Right lobe of liver (tissue), 6 donors: ENCODE data around the gene HLA-DPA1. TPM values are rescaled to one million over a fixed set of nuclear protein-coding genes. Genes with fewer than 3 reads are reported as not detected.

Source experiments
- ATAC-seq, 4 donors: fragments of 200-7000 bp; cut with Tn5 transposase; one replicate each; pipeline ENCODE4 v1.9.1; 2020; ENCODE audit warnings: mild to moderate bottlenecking in 4 of 4, moderate library complexity in 4 of 4
- DNase-seq, 3 donors: peaks; one replicate each; pipeline ENCODE4 v3.0.0-alpha.2; 2020
- H3K27ac ChIP-seq, 3 donors: fragments of 200-600 bp; one replicate each; pipeline ENCODE4 v1.8.0; 2022
- H3K27me3 ChIP-seq, 2 donors: fragments of 200-600 bp; one replicate each; pipeline ENCODE4 v1.8.0; 2022
- H3K36me3 ChIP-seq, 4 donors: fragments of 200-600 bp; sonication (generic) in 1 of 4; one replicate each; pipeline versions ENCODE4 v1.5.1 to v1.8.0; 2017 to 2022; ENCODE audit warnings: control low read depth in 1 of 4
- H3K4me1 ChIP-seq, 4 donors: fragments of 200-600 bp; sonication (generic) in 1 of 4; one replicate each; pipeline versions ENCODE4 v1.5.1 to v1.8.0; 2017 to 2022; ENCODE audit warnings: control low read depth in 1 of 4
- H3K4me3 ChIP-seq, 3 donors: fragments of 200-600 bp; one replicate each; pipeline ENCODE4 v1.8.0; 2022
- H3K9me3 ChIP-seq, 4 donors: fragments of 200-600 bp; sonication (generic) in 1 of 4; one replicate each; pipeline versions ENCODE4 v1.5.1 to v1.8.0; 2017 to 2022; ENCODE audit warnings: control low read depth in 1 of 4
- POLR2A ChIP-seq: fragments of 450-650 bp; IDR thresholded peaks from one replicate; pipeline ENCODE4 v1.6.1; 2017; ENCODE audit warnings: antibody characterized with exemption, mild to moderate bottlenecking
- WGBS: methylation state at CpG from one replicate; pipeline ENCODE4 v1.1.6; 2018; ENCODE audit warnings: low coverage, low lambda C conversion rate; ENCODE audit not compliant: insufficient coverage; ENCODE audit errors: missing lambda C conversion rate; 5-methylcytosine and 5-hydroxymethylcytosine counted together
- intact Hi-C, 2 donors: fragments of 100-400 bp; cut with DNase I; formaldehyde crosslinking; loops; one replicate each; pipeline versions ENCODE4 v1.11.2 to v1.14.1; 2022
- total RNA-seq, 6 experiments: library from RNA; depleted of rRNA in 2 of 6; stranded (reverse); fragments of >200 nt in 2 of 6; fragmentation: NEBNext Ultra II Directional in 3 of 6; extraction: Animal tissue kit (Norgen Biotek cat#: 25700) in 3 of 6; gene quantifications; one replicate each; pipeline versions ENCODE4 v1.1.0 to v1.2.4, GENCODE V29; 2016 to 2023
- TF ChIP-seq, protein P1 (sequence below), 4 donors: fragments of 200-600 bp in 3 of 4; fragments of 450-650 bp in 1 of 4; IDR thresholded peaks; one replicate each; pipeline versions ENCODE4 v1.5.1 to v1.8.0; 2016 to 2022; ENCODE audit warnings: antibody characterized with exemption in 4 of 4, mild to moderate bottlenecking in 2 of 4
- donor health status: DM: no; HTN: yes; CAD: no.
- donor health status: DM: no; HTN: no; CAD: no.
- donor health status: DM: no; HTN: no; CAD: no.
- donor health status: DM: no; HTN: yes; CAD: no.
- donor health status: DM: no; HTN: yes; CAD: no.

Gene HLA-DPA1
- total RNA-seq, 6 experiments from 2014 or later = 10.0 to 74.8 (median 26.3) TPM

- WGBS = 57% methylated on average over 6 of the region's 6 CpGs
Measured at GRCh38 chr6:33029328-33030184, 43.9 kb downstream of the HLA-DPA1 start.

GRCh38 chr6:33028220-33028849 lies 45.1 kb downstream of the HLA-DPA1 start:
- Histone ChIP-seq H3K4me3 (no peak overlapping the region), H3K27ac (peak overlapping the region in 1 of 3 donors; percentile 32), H3K9me3 (no peaks in the 10 kb centered on the region), H3K4me1 (no peaks in the 10 kb centered on the region), H3K36me3 (no peaks in the 10 kb centered on the region), H3K27me3 (no peaks in the 10 kb centered on the region)
- TF ChIP-seq POLR2A = no peak
- TF ChIP-seq, protein P1, sequence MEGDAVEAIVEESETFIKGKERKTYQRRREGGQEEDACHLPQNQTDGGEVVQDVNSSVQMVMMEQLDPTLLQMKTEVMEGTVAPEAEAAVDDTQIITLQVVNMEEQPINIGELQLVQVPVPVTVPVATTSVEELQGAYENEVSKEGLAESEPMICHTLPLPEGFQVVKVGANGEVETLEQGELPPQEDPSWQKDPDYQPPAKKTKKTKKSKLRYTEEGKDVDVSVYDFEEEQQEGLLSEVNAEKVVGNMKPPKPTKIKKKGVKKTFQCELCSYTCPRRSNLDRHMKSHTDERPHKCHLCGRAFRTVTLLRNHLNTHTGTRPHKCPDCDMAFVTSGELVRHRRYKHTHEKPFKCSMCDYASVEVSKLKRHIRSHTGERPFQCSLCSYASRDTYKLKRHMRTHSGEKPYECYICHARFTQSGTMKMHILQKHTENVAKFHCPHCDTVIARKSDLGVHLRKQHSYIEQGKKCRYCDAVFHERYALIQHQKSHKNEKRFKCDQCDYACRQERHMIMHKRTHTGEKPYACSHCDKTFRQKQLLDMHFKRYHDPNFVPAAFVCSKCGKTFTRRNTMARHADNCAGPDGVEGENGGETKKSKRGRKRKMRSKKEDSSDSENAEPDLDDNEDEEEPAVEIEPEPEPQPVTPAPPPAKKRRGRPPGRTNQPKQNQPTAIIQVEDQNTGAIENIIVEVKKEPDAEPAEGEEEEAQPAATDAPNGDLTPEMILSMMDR (IDR thresholded peaks at IDR 0.05) = no peak
- ATAC-seq (peak in 1 of 4 donors; percentile 33), DNase-seq (no peak)
- intact Hi-C loops = no loop called here
- 19% methylated on average over 1 of the region's 1 CpG for WGBS

More at GRCh38 chr6:33029328-33030184, 43.9 kb downstream of the HLA-DPA1 start:
- no peaks in the 10 kb centered on the region for H3K4me1 ChIP-seq
- no peaks in the 10 kb centered on the region for H3K36me3 ChIP-seq
- peak overlapping the region in 2 of 3 donors; percentile 6 to 61 for H3K27ac ChIP-seq
- DNase-seq (no peak), ATAC-seq (peak; percentile 78 to 91 (median 87))
- no peaks in the 10 kb centered on the region for H3K27me3 ChIP-seq
- TF ChIP-seq, protein P1 (IDR thresholded peaks at IDR 0.05) = no peak
- TF ChIP-seq POLR2A = peak; percentile 30
- no peak overlapping the region for H3K4me3 ChIP-seq
- no peaks in the 10 kb centered on the region for H3K9me3 ChIP-seq
- intact Hi-C loops = no loop called here

GRCh38 chr6:33024521-33024920 lies 48.9 kb downstream of the HLA-DPA1 start:
- Histone ChIP-seq H3K9me3 (no peaks in the 10 kb centered on the region), H3K4me1 (peaks cover 0 to 3% (median 0%) of the 10 kb centered on the region in 4 donors), H3K27ac (no peak overlapping the region), H3K4me3 (no peak overlapping the region), H3K36me3 (no peaks in the 10 kb centered on the region), H3K27me3 (no peaks in the 10 kb centered on the region)
- no peak for ATAC-seq
- TF ChIP-seq, protein P1 (IDR thresholded peaks at IDR 0.05) = no peak
- TF ChIP-seq POLR2A = no peak
- DNase-seq = no peak
- intact Hi-C loops = no loop called here

DNA sequence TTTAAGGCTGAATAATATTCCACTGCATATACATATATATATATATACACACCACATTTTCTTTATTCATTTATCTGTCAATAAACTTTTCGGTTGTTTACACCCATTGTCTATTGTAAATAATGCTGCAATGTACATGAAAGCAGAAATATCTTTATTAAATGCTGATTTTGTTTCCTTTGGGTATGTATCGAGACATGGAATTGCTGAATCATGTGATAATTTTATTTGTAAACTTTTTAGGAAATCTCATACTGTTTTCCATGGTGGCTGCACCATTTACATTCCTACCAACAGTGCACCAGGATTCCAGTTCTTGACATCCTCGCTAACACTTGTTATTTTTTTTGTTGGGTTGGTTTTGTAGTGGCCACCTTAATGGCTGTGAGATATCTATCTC lies 49.9 kb downstream of the HLA-DPA1 start:
- TF ChIP-seq, protein P1 (IDR thresholded peaks at IDR 0.05) = no peak
- TF ChIP-seq POLR2A = no peak
- H3K27me3 ChIP-seq = no peaks in the 10 kb centered on the region
- H3K9me3 ChIP-seq = no peaks in the 10 kb centered on the region
- ATAC-seq (no peak), DNase-seq (no peak)
- no peaks in the 10 kb centered on the region for H3K36me3 ChIP-seq
- H3K27ac ChIP-seq = no peak overlapping the region
- H3K4me3 ChIP-seq = no peak overlapping the region
- WGBS = 50% methylated on average over 3 of the region's 3 CpGs
- H3K4me1 ChIP-seq = peaks cover 0 to 7% (median 0%) of the 10 kb centered on the region in 4 donors
- intact Hi-C loops = no loop called here
